HepG2 (cell line): ENCODE results near the gene NFKBIA. TPM values are rescaled to one million over a fixed set of nuclear protein-coding genes. Genes with fewer than 3 reads are reported as not detected.

Experiments used
- ATF1 ChIP-seq: IDR thresholded peaks from 2 replicates; pipeline ENCODE4 v1.6.1; 2016; ENCODE audit warnings: mild to moderate bottlenecking, control low read depth
- MEIS1 ChIP-seq: sonication (generic); formaldehyde crosslinking; IDR thresholded peaks from 2 replicates; pipeline ENCODE4 v1.9.0; 2021; ENCODE audit warnings: mild to moderate bottlenecking, missing genetic modification reagents, moderate library complexity, borderline replicate concordance
- MTF1 ChIP-seq: sonication (generic); formaldehyde crosslinking; IDR thresholded peaks from 2 replicates; pipeline ENCODE4 v1.5.0; 2020; ENCODE audit warnings: missing genetic modification reagents
- NFIB ChIP-seq: sonication (generic); formaldehyde crosslinking; IDR thresholded peaks from 2 replicates; pipeline ENCODE4 v1.9.0; 2021; ENCODE audit warnings: missing genetic modification reagents, mild to moderate bottlenecking, borderline replicate concordance
- NFKB2 ChIP-seq: sonication (generic); formaldehyde crosslinking; IDR thresholded peaks from 2 replicates; pipeline ENCODE4 v1.4.0; 2020; ENCODE audit warnings: missing genetic modification reagents, borderline replicate concordance
- RFXANK ChIP-seq: IDR thresholded peaks from 2 replicates; pipeline ENCODE4 v1.6.1; 2016
- RNF2 ChIP-seq: fragments of 450-650 bp; conservative IDR thresholded peaks from 2 replicates; pipeline ENCODE4 v1.6.1; 2016; ENCODE audit warnings: low read depth
- SETDB1 ChIP-seq: sonication (generic); formaldehyde crosslinking; IDR thresholded peaks from 2 replicates; pipeline ENCODE4 v1.5.1; 2020; ENCODE audit warnings: missing genetic modification reagents, mild to moderate bottlenecking, borderline replicate concordance
- THAP11 ChIP-seq: IDR thresholded peaks from 2 replicates; pipeline ENCODE4 v1.6.1; 2016; ENCODE audit warnings: missing biosample characterization, missing genetic modification reagents
- TP53 ChIP-seq: sonication (generic); formaldehyde crosslinking; conservative IDR thresholded peaks from 2 replicates; pipeline ENCODE4 v1.4.0; 2020; ENCODE audit warnings: missing genetic modification reagents
- ZBTB8A ChIP-seq: sonication (generic); formaldehyde crosslinking; IDR thresholded peaks from 2 replicates; pipeline ENCODE4 v1.4.0; 2020; ENCODE audit warnings: mild to moderate bottlenecking, low read depth, missing genetic modification reagents, borderline replicate concordance
- ZFP90 ChIP-seq: sonication (generic); formaldehyde crosslinking; IDR thresholded peaks from 2 replicates; pipeline ENCODE4 v1.8.0; 2022; ENCODE audit warnings: missing genetic modification reagents, mild to moderate bottlenecking, inconsistent platforms, borderline replicate concordance
- ZNF335 ChIP-seq: sonication (generic); formaldehyde crosslinking; IDR thresholded peaks from 2 replicates; pipeline ENCODE4 v1.4.0; 2020; ENCODE audit warnings: missing genetic modification reagents
- ZNF33A ChIP-seq: sonication (generic); formaldehyde crosslinking; IDR thresholded peaks from 2 replicates; pipeline ENCODE4 v1.5.1; 2020; ENCODE audit warnings: missing genetic modification reagents, mild to moderate bottlenecking, moderate library complexity, borderline replicate concordance
- ZNF382 ChIP-seq: sonication (generic); formaldehyde crosslinking; IDR thresholded peaks from 2 replicates; pipeline ENCODE4 v1.5.0; 2020; ENCODE audit warnings: missing genetic modification reagents, mild to moderate bottlenecking, borderline replicate concordance
- ZNF569 ChIP-seq: sonication (generic); formaldehyde crosslinking; IDR thresholded peaks from 2 replicates; pipeline ENCODE4 v1.5.0; 2020; ENCODE audit warnings: mild to moderate bottlenecking, missing genetic modification reagents, moderate library complexity, borderline replicate concordance
- ZNF790 ChIP-seq: sonication (generic); formaldehyde crosslinking; IDR thresholded peaks from 2 replicates; pipeline ENCODE4 v1.8.0; 2022; ENCODE audit warnings: missing genetic modification reagents, mild to moderate bottlenecking, borderline replicate concordance
- polyA plus RNA-seq, 8 experiments: library from polyadenylated mRNA; depleted of rRNA in 3 of 8; stranded (reverse) in 7 of 8; unstranded in 1 of 8; fragments of >200 nt; fragmentation: Illumina TruSeq in 4 of 8; extraction: Trizol in 4 of 8; gene quantifications; 2 replicates each; pipeline versions ENCODE4 v1.2.1 to v1.2.3, GENCODE V29; 2011 to 2016; ENCODE audit warnings: low read depth in 4 of 8, missing spikeins in 1 of 8, mixed read lengths in 1 of 8; ENCODE audit not compliant: insufficient read depth in 1 of 8
- total RNA-seq, 5 experiments: library from RNA; depleted of rRNA; stranded (reverse); fragments of >200 nt; fragmentation: Illumina TruSeq; extraction: Trizol; gene quantifications; 2 replicates each; pipeline ENCODE4 v1.2.3, GENCODE V29; 2016; ENCODE audit warnings: low read depth in 1 of 5
- TF ChIP-seq, protein P1 (sequence below): sonication (generic); formaldehyde crosslinking; IDR thresholded peaks from 2 replicates; pipeline ENCODE4 v1.9.0; 2022; ENCODE audit warnings: missing genetic modification reagents, mild to moderate bottlenecking, borderline replicate concordance
- TF ChIP-seq, protein P2 (sequence below), 2 experiments: sonication (generic) in 1 of 2; formaldehyde crosslinking in 1 of 2; IDR thresholded peaks; 2 replicates each; pipeline versions ENCODE4 v1.4.0 to v1.6.1; 2018 to 2020; ENCODE audit warnings: missing genetic modification reagents in 2 of 2, borderline replicate concordance in 1 of 2, low read depth in 1 of 2, mild to moderate bottlenecking in 1 of 2, missing biosample characterization in 1 of 2
- TF ChIP-seq, protein P3 (sequence below), 2 experiments: fragments of 450-650 bp in 1 of 2; sonication (generic) in 1 of 2; formaldehyde crosslinking; IDR thresholded peaks; 2 replicates each; pipeline versions ENCODE4 v1.5.0 to v1.8.0; 2020 to 2022; ENCODE audit warnings: mild to moderate bottlenecking in 1 of 2, missing genetic modification reagents in 1 of 2
- TF ChIP-seq, protein P4 (sequence below): sonication (generic); formaldehyde crosslinking; conservative IDR thresholded peaks from 2 replicates; pipeline ENCODE4 v1.5.0; 2020; ENCODE audit warnings: missing genetic modification reagents
- TF ChIP-seq, protein P5 (sequence below): IDR thresholded peaks from 2 replicates; pipeline ENCODE4 v1.6.1; 2016; ENCODE audit warnings: low read depth, borderline replicate concordance

Gene NFKBIA
- total and polyA plus RNA-seq, 2 of the 13 experiments (the other 11 are each of a cell fraction or from before 2014, with no cell fraction given) = 197 to 319 TPM

DNA sequence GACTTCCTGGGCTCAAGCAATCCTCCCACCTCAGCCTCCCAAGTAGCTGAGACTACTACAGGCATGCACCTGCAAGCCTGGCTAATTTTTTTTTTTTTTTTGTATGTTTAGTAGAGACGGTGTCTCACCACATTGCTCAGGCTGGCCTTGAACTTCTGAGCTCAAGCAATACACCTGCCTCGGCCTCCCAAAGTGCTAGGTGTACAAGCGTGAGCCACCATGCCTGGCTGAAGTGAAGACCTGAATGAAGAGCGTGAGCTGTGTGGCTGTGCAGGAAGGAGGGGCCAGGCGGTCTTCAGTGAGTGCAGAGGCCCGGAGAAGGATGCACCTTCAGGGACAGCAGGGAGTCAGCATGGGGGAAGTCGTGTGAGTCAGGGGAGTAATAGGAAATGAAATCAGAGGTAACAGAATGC is 14.9 kb upstream of the NFKBIA start (continued):
- TF ChIP-seq, protein P1, sequence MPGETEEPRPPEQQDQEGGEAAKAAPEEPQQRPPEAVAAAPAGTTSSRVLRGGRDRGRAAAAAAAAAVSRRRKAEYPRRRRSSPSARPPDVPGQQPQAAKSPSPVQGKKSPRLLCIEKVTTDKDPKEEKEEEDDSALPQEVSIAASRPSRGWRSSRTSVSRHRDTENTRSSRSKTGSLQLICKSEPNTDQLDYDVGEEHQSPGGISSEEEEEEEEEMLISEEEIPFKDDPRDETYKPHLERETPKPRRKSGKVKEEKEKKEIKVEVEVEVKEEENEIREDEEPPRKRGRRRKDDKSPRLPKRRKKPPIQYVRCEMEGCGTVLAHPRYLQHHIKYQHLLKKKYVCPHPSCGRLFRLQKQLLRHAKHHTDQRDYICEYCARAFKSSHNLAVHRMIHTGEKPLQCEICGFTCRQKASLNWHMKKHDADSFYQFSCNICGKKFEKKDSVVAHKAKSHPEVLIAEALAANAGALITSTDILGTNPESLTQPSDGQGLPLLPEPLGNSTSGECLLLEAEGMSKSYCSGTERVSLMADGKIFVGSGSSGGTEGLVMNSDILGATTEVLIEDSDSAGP = no peak
- TF ChIP-seq MEIS1 (no peak), RNF2 (no peak), ZNF335 (CRISPR knock-in tag) (no peak), ZNF569 (CRISPR knock-in tag) (no peak), ZNF33A (CRISPR knock-in tag) (no peak), NFIB (no peak), ZNF790 (CRISPR knock-in tag) (no peak), ZFP90 (CRISPR knock-in tag) (0 out of 2 replicates have a peak, but pooled peaks have one; percentile 44), ATF1 (CRISPR knock-in tag) (no peak), MTF1 (CRISPR knock-in tag) (no peak), SETDB1 (CRISPR knock-in tag) (no peak), ZNF382 (no peak), ZBTB8A (CRISPR knock-in tag) (no peak), NFKB2 (peak; percentile 47; the same call in 1 of the 2 replicates), RFXANK (no peak), TP53 (CRISPR knock-in tag) (no peak), THAP11 (CRISPR knock-in tag) (no peak)
- TF ChIP-seq, protein P2, sequence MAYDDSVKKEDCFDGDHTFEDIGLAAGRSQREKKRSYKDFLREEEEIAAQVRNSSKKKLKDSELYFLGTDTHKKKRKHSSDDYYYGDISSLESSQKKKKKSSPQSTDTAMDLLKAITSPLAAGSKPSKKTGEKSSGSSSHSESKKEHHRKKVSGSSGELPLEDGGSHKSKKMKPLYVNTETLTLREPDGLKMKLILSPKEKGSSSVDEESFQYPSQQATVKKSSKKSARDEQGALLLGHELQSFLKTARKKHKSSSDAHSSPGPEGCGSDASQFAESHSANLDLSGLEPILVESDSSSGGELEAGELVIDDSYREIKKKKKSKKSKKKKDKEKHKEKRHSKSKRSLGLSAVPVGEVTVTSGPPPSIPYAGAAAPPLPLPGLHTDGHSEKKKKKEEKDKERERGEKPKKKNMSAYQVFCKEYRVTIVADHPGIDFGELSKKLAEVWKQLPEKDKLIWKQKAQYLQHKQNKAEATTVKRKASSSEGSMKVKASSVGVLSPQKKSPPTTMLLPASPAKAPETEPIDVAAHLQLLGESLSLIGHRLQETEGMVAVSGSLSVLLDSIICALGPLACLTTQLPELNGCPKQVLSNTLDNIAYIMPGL (CRISPR knock-in tag; IDR thresholded peaks at IDR 0.05; ENCODE audit: borderline replicate concordance in 1 of 2, low read depth in 1 of 2) = 0 out of 4 replicates have a peak, but pooled peaks of 1 of the 2 experiments have one; percentile 32
- TF ChIP-seq, protein P3, sequence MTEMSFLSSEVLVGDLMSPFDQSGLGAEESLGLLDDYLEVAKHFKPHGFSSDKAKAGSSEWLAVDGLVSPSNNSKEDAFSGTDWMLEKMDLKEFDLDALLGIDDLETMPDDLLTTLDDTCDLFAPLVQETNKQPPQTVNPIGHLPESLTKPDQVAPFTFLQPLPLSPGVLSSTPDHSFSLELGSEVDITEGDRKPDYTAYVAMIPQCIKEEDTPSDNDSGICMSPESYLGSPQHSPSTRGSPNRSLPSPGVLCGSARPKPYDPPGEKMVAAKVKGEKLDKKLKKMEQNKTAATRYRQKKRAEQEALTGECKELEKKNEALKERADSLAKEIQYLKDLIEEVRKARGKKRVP (CRISPR knock-in tag; IDR thresholded peaks at IDR 0.05) = no peak
- TF ChIP-seq, protein P4, sequence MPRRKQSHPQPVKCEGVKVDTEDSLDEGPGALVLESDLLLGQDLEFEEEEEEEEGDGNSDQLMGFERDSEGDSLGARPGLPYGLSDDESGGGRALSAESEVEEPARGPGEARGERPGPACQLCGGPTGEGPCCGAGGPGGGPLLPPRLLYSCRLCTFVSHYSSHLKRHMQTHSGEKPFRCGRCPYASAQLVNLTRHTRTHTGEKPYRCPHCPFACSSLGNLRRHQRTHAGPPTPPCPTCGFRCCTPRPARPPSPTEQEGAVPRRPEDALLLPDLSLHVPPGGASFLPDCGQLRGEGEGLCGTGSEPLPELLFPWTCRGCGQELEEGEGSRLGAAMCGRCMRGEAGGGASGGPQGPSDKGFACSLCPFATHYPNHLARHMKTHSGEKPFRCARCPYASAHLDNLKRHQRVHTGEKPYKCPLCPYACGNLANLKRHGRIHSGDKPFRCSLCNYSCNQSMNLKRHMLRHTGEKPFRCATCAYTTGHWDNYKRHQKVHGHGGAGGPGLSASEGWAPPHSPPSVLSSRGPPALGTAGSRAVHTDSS (CRISPR knock-in tag) = no peak
- TF ChIP-seq, protein P5, sequence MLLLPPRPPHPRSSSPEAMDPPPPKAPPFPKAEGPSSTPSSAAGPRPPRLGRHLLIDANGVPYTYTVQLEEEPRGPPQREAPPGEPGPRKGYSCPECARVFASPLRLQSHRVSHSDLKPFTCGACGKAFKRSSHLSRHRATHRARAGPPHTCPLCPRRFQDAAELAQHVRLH (CRISPR knock-in tag) = peak; percentile 42; the same call in 1 of the 2 replicates
